GM21423 (cell line): Measurements from ENCODE around the gene SEMA4D.

Experiments used
- ATAC-seq: cut with Tn5 transposase; IDR thresholded peaks from one replicate; pipeline ENCODE4 v1.9.1; 2021; ENCODE audit warnings: mild to moderate bottlenecking, moderate library complexity; ENCODE audit not compliant: unreplicated experiment

Gene SEMA4D

GRCh38 chr9:89329917-89330316, 168.0 kb downstream of the SEMA4D start:
- ATAC-seq = no peak

GRCh38 chr9:89328064-89328463, 169.8 kb downstream of the SEMA4D start:
- ATAC-seq = no peak

- ATAC-seq = no peak
Observed at GRCh38 chr9:89325733-89326132, 172.2 kb downstream of the SEMA4D start.

GRCh38 chr9:89323390-89323789, 174.5 kb downstream of the SEMA4D start:
- ATAC-seq = no peak

- no peak for ATAC-seq
Observed at GRCh38 chr9:89319015-89319905, 178.7 kb downstream of the SEMA4D start.

- peak; percentile 93 for ATAC-seq
Observed at GRCh38 chr9:89318123-89319014, 179.5 kb downstream of the SEMA4D start, which contains the start of gene SECISBP2. Gene SECISBP2 (plus strand): TSS chr9:89318500. CDS start chr9:89318577, 77 bp downstream.

- ATAC-seq = no peak
Observed at GRCh38 chr9:89317282-89317681, 180.6 kb downstream of the SEMA4D start.

- ATAC-seq = no peak
Observed at GRCh38 chr9:89315482-89315881, 182.4 kb downstream of the SEMA4D start.

- no peak for ATAC-seq
Observed at GRCh38 chr9:89314955-89315354, 183.0 kb downstream of the SEMA4D start.

GRCh38 chr9:89313842-89314241, 184.1 kb downstream of the SEMA4D start:
- no peak for ATAC-seq

GRCh38 chr9:89312222-89312571, 185.7 kb downstream of the SEMA4D start:
- ATAC-seq = no peak

- no peak for ATAC-seq
Observed at GRCh38 chr9:89311346-89312221, 186.3 kb downstream of the SEMA4D start.
